NCI-H1694 treated with DMSO at 0.1 percent for 48 hours (cell line): Measurements from ENCODE around the gene MAPK8.

Experiments
- DNase-seq: peaks from one replicate; lab custom pipeline; 2025; lab: John Stamatoyannopoulos, UW

The MAPK8 gene

GRCh38 chr10:48384699-48384982 is 78.2 kb downstream of the MAPK8 start:
- no peak for DNase-seq

DNA sequence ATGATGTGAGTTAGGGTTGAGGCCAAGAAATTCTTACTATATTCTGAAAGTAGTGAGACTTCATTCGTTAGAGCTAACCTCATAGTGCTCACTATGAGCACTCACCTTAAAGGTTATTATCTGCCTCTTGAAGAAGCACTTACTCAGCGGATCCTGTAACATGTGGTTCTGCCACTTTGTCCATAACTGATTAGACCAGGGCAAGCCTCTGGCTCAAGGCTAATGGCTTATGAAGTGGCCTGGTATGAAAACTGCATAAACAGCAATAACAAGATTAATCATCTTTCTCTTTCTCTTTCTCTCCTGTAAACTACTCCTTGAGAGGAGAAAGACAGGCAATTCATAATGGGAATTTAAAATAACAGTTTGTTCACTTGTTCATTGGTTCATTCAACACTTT is 82.8 kb downstream of the MAPK8 start:
- DNase-seq = no peak

DNA sequence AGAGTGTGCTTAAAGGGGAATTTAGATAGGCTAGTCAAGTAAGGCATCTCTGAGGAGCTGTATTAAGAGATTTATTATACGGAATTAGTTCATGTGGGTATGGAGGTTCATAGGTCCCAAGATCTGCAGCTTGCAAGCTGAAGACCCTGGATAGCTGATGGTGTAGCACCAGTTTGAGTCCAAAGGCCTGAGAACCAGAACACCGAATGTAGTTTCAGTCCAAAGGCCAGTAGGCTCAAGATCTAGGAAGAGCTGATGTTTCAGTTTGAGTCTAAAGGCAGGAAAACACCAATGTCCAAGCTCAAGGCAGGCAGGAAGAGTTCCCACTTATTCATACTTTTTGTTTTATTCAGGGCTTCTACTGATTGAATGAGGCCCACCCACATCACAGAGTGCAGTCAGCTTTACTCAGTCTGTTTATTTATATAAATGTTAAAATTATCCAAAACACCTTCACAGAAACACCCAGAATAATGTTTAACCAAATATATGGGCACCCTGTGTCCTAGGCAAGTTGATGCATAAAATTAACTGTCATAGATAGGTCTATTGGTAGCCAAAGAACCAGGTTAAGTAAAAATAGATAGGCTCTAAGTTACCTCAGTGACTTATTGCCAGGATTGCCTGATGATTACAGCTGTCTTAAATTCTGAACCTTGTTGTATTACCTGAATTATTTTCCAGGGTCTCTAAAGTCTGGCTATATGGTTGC is 83.5 kb downstream of the MAPK8 start:
- no peak for DNase-seq

- DNase-seq = no peak
These were observed 84.0 kb downstream of the MAPK8 start for GRCh38 chr10:48390558-48390871.

DNA sequence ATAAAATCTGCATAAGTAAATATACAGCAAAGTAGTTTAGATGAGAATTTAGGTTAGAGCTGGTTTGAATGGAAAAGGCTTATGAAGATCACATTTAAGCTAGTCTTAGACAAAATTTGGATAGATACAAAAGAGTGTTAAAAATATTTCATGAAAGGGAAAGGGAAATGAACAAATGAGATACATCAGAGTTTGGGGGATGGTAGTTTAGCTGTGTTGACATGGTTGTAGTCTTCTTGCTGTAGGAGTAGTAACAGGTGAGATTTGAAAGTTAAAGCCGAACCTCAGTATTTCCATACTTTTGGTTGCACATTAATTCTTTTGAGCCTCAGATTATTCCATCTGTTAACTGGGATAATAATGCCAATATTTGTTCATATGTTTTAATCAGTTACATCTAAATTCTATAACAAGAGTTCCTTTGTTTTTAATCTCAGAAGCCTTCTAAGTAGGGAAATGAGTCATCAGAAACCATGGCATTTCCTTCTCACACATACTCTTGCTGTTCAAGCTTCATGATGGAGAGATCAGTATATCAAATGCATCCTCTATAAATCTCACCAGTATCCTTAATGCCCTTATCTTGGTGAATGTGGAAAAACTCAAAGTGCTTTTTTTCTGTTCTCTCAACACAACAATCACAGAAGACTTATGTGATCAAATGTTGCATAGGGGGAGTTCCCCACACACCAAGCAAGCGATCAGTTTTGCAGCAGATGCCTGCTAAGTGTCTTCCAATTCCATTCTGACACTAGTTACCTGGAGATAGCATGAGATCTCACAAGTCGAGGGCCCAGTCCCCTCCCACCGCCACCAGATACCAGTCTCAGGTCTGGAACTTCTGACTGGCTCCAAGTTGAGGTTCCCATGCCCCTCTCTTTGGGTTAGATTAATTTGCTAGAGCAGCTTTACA is 84.7 kb downstream of the MAPK8 start:
- DNase-seq = no peak

- DNase-seq = no peak
These were observed 85.5 kb downstream of the MAPK8 start for GRCh38 chr10:48391994-48392393.

DNA sequence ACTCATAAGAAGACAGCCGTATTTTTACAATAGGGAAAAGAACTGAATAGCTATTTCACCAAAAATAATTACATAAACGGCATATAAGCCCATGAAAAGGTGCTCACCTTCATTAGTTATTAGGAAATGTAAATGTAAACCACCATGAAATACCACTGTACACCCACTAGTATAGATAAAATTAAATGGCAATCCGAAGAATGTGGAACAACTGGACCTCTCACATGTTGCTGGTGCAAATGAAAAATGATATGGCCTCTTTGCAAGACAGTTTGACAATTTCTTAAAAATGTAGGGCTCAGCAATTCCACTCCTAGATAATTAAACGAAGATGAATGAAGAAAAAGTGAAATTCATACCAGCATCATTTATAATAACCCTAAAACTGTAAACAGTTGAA is 91.8 kb downstream of the MAPK8 start:
- DNase-seq = no peak

GRCh38 chr10:48399056-48399541 is 92.6 kb downstream of the MAPK8 start:
- DNase-seq = no peak

- no peak for DNase-seq
These were observed 93.1 kb downstream of the MAPK8 start for GRCh38 chr10:48399551-48399950.

DNA sequence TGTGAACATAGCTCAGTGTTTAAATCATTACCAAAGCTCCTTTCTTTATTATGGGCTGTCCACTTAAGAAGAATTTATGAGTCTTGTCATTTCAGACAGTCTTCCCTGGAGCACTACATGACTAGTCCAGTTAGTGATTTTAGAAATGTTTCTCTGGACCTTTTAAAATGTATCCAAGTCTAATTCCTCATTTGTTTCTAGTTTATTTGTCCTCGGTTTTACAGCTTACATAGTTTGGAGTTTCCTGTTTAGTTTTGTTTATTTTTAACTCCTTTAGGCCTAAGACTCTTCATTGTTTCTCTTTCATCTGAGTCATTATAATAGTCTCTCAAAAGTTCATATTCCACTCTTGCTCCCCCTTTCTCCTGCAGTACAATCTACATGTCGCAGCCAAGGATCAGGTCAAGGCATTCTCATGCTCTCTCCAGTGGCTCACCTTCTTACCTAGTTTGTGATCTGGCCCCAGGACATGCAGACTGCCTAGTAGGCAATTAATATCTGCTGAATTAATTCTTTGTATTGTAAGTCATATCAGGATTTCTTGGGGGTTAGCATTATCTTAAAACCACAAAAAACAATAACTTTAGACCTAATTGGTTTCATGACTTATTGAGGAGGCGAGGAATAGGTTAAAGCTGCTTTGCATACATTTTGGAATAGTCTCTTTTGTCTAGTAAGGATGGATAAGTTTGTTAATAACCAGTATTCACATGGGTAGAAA is 93.8 kb downstream of the MAPK8 start:
- no peak for DNase-seq

GRCh38 chr10:48400850-48401220 is 94.4 kb downstream of the MAPK8 start:
- DNase-seq = no peak

GRCh38 chr10:48404646-48405045 is 98.2 kb downstream of the MAPK8 start:
- DNase-seq = no peak

- DNase-seq = no peak
These were observed 99.7 kb downstream of the MAPK8 start for GRCh38 chr10:48406204-48406603.

DNA sequence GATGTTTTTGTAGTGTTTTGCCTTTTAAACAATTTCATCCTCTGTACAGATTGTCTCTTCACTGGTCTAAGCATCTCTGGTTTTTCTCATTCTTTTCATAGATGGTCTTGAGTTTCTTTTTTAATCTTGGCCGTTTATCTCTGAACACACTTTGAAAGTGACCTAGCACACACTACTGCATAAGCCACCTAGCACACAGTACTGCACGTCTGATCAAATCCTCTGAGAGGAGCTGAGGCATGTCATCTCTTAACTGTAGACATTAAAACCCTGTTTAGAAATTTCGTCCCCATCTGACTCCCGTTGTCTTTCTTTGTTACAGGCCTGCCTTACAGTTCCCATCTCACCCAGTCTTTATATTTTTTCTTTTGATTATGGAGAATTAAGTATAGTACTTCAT is 100.2 kb downstream of the MAPK8 start:
- DNase-seq = no peak

DNA sequence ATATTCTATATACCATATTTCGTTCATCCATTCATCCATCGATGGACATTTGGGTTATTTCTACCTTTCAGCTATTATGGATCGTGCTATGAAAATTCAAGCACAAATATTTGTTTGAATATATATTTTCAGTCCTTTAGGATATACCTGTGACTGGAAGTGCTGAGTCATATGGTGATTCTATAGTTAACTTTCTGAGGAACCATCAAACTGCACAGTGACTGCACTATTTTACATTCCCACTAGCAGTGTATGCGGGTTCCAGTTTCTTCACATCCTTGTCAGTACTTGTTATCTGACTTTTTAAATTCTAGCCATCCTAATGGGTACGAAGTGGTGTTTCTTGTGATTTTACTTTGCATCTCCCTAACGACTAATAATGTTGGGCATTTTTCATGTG is 104.0 kb downstream of the MAPK8 start:
- no peak for DNase-seq

GRCh38 chr10:48411510-48411909 is 105.0 kb downstream of the MAPK8 start:
- DNase-seq = no peak

GRCh38 chr10:48412081-48412480 is 105.6 kb downstream of the MAPK8 start:
- no peak for DNase-seq

DNA sequence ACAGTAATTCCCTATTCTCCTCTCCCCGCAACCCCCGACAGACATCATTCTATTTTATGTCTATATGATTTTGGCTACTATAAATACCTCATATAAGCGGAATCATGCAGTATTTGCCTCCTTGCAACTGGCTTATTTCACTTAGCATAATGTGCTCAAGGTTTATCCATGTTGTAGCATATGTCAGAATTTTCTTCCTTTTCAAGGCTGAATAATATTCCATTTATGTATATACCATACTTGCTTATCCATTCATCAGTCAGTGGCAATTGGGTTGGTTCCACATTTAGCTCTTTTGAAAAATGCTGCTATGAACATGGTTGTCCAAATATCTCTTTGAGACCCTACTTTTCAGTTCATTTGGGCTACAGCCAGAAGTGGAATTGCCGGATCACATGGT is 106.5 kb downstream of the MAPK8 start:
- no peak for DNase-seq

- DNase-seq = no peak
These were observed 107.7 kb downstream of the MAPK8 start for GRCh38 chr10:48414160-48414559.

DNA sequence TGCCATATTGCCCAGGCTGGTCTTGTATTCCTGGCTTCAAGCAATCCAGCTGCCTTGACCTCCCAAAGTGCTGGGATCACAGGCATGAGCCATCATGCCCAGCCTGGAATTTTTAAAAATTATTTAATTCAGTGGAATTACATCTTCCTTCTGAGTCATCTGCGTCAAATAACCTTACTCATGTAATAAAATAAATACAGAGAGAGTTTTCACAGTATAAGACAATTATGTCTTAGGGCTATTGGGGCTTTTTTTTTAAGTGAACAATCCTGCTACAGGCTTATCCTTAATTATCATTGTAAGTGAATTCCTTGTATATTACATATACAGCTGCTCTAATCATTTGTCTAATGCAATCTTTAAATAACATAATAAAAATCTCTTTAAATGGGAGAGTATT is 108.3 kb downstream of the MAPK8 start:
- DNase-seq = no peak

- no peak for DNase-seq
These were observed 110.2 kb downstream of the MAPK8 start for GRCh38 chr10:48416584-48417232.

- DNase-seq = no peak
These were observed 110.9 kb downstream of the MAPK8 start for GRCh38 chr10:48417374-48417773.
